ENCODE results near the gene CEP19.

CEP19 gene

GRCh38 chr3:196706731-196707130 is 5.3 kb downstream of the CEP19 start:
- no CpG with 5 or more reads among the region's 4 CpGs for WGBS (ENCODE audit: extremely low coverage, insufficient coverage, insufficient read length)
- Histone ChIP-seq H2BK120ac (ENCODE audit: insufficient read depth, low read length, poor library complexity) (no peak overlapping the region), H3K27me3 (ENCODE audit: insufficient read depth, low read length) (no peaks in the 10 kb centered on the region), H3K4me1 (ENCODE audit: control insufficient read depth in 1 of 2, insufficient read depth in 2 of 2, low read length in 2 of 2) (peaks cover 0 to 4% of the 10 kb centered on the region in 2 experiments), H2AFZ (ENCODE audit: insufficient read depth, low read length, poor library complexity) (no peak overlapping the region), H3K9me3 (ENCODE audit: insufficient read depth, low read depth, low read length) (no peaks in the 10 kb centered on the region), H3K4me2 (ENCODE audit: low read length) (no peak overlapping the region), H3K79me1 (ENCODE audit: low read length) (no peaks in the 10 kb centered on the region), H2AK5ac (ENCODE audit: low read length) (no peak overlapping the region), H3K4me3 (ENCODE audit: low read depth, low read length) (no peak overlapping the region), H2BK5ac (ENCODE audit: low read depth, low read length, poor library complexity) (no peak overlapping the region), H3K9ac (ENCODE audit: low read length) (no peak overlapping the region), H3K36me3 (ENCODE audit: control insufficient read depth in 1 of 2, insufficient read depth in 2 of 2, low read length in 2 of 2) (no peaks in the 10 kb centered on the region), H2BK12ac (ENCODE audit: low read length) (no peak overlapping the region), H4K91ac (ENCODE audit: low read depth, low read length) (no peak overlapping the region), H3K27ac (ENCODE audit: low read depth, low read length) (no peak overlapping the region), H4K12ac (ENCODE audit: low read depth, low read length) (no peak overlapping the region), H3K14ac (ENCODE audit: low read length) (no peak overlapping the region), H3K79me2 (ENCODE audit: control insufficient read depth, insufficient read depth, low read length, poor library complexity) (no peaks in the 10 kb centered on the region), H3K4ac (ENCODE audit: low read depth, low read length) (no peak overlapping the region), H3K18ac (ENCODE audit: low read length) (no peak overlapping the region), H4K8ac (ENCODE audit: low read depth, low read length) (no peak overlapping the region), H3K23ac (ENCODE audit: low read length) (no peak overlapping the region)
- DNase-seq, result no peak

DNA sequence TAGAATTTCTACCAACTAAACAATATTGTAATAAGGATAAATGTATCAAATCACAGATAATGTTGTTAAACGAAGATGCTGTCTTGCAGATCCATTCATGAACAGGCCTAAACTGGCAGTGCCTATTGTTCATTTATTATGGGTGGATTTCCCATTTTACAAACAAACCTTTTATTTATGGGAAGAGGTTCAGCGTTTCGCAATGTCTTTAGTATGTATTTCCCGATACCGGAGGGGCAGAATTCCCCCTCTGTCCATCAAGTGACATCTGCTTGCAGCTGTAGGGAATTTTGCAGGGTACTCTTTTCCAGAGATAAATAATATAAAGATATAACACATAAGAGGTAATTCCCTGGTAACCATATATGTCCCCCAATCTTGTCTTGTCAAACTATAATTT is 5.7 kb downstream of the CEP19 start:
- Histone ChIP-seq H3K79me1 (ENCODE audit: low read length) (no peaks in the 10 kb centered on the region), H3K4me3 (ENCODE audit: low read depth, low read length) (no peak overlapping the region), H4K8ac (ENCODE audit: low read depth, low read length) (no peak overlapping the region), H2AK5ac (ENCODE audit: low read length) (no peak overlapping the region), H2BK5ac (ENCODE audit: low read depth, low read length, poor library complexity) (no peak overlapping the region), H2BK120ac (ENCODE audit: insufficient read depth, low read length, poor library complexity) (no peak overlapping the region), H3K4me2 (ENCODE audit: low read length) (no peak overlapping the region), H4K91ac (ENCODE audit: low read depth, low read length) (no peak overlapping the region), H3K9ac (ENCODE audit: low read length) (no peak overlapping the region), H3K27ac (ENCODE audit: low read depth, low read length) (no peak overlapping the region), H3K9me3 (ENCODE audit: insufficient read depth, low read depth, low read length) (no peaks in the 10 kb centered on the region), H2AFZ (ENCODE audit: insufficient read depth, low read length, poor library complexity) (no peak overlapping the region), H3K4ac (ENCODE audit: low read depth, low read length) (no peak overlapping the region), H3K14ac (ENCODE audit: low read length) (no peak overlapping the region), H3K27me3 (ENCODE audit: insufficient read depth, low read length) (no peaks in the 10 kb centered on the region), H3K18ac (ENCODE audit: low read length) (no peak overlapping the region), H3K4me1 (ENCODE audit: control insufficient read depth in 1 of 2, insufficient read depth in 2 of 2, low read length in 2 of 2) (peaks cover 0 to under 1% of the 10 kb centered on the region in 2 experiments), H3K79me2 (ENCODE audit: control insufficient read depth, insufficient read depth, low read length, poor library complexity) (no peaks in the 10 kb centered on the region), H3K36me3 (ENCODE audit: control insufficient read depth in 1 of 2, insufficient read depth in 2 of 2, low read length in 2 of 2) (no peaks in the 10 kb centered on the region), H2BK12ac (ENCODE audit: low read length) (no peak overlapping the region), H4K12ac (ENCODE audit: low read depth, low read length) (no peak overlapping the region), H3K23ac (ENCODE audit: low read length) (no peak overlapping the region)
- no peak for DNase-seq
- no CpG with 5 or more reads among the region's 5 CpGs for WGBS (ENCODE audit: extremely low coverage, insufficient coverage, insufficient read length)

DNA sequence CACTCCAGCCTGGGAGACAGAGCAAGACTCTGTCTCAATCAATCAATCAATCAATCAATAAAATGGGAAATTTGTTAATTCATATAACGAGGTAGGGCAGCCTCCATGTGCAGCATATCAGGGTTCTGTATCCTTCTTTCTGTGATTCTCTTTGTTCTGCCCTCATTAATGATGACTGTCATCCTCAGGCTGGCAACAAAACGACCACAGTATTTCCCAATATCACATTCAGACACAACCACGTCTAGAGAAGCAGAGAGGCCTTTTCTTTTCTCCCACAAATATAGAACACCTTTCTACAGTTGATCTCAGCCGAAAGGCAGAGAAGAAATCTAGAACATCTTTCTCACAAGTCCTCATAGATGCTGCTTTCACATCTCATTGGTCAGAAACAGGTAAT is 11.2 kb downstream of the CEP19 start:
- no peaks in the 10 kb centered on the region for H3K79me2 ChIP-seq (ENCODE audit: control insufficient read depth, insufficient read depth, low read length, poor library complexity)
- H3K4me2 ChIP-seq (ENCODE audit: low read length), result no peak overlapping the region
- H3K23ac ChIP-seq (ENCODE audit: low read length), result no peak overlapping the region
- no peaks in the 10 kb centered on the region for H3K9me3 ChIP-seq (ENCODE audit: insufficient read depth, low read depth, low read length)
- no peaks in the 10 kb centered on the region for H3K79me1 ChIP-seq (ENCODE audit: low read length)
- no peak overlapping the region for H3K14ac ChIP-seq (ENCODE audit: low read length)
- no peak overlapping the region for H3K4ac ChIP-seq (ENCODE audit: low read depth, low read length)
- no peak overlapping the region for H3K27ac ChIP-seq (ENCODE audit: low read depth, low read length)
- H2AFZ ChIP-seq (ENCODE audit: insufficient read depth, low read length, poor library complexity), result no peak overlapping the region
- H4K91ac ChIP-seq (ENCODE audit: low read depth, low read length), result no peak overlapping the region
- H4K8ac ChIP-seq (ENCODE audit: low read depth, low read length), result no peak overlapping the region
- no peak overlapping the region for H3K4me3 ChIP-seq (ENCODE audit: low read depth, low read length)
- no peak for DNase-seq
- no peaks in the 10 kb centered on the region for H3K36me3 ChIP-seq (ENCODE audit: control insufficient read depth in 1 of 2, insufficient read depth in 2 of 2, low read length in 2 of 2)
- no peak overlapping the region for H2AK5ac ChIP-seq (ENCODE audit: low read length)
- no CpG with 5 or more reads among the region's 4 CpGs for WGBS (ENCODE audit: extremely low coverage, insufficient coverage, insufficient read length)
- H4K12ac ChIP-seq (ENCODE audit: low read depth, low read length), result no peak overlapping the region
- H2BK120ac ChIP-seq (ENCODE audit: insufficient read depth, low read length, poor library complexity), result no peak overlapping the region
- no peak overlapping the region for H2BK5ac ChIP-seq (ENCODE audit: low read depth, low read length, poor library complexity)
- no peak overlapping the region for H2BK12ac ChIP-seq (ENCODE audit: low read length)
- no peak overlapping the region for H3K18ac ChIP-seq (ENCODE audit: low read length)
- no peak overlapping the region for H3K9ac ChIP-seq (ENCODE audit: low read length)
- peaks cover 0 to 1% of the 10 kb centered on the region in 2 experiments for H3K4me1 ChIP-seq (ENCODE audit: control insufficient read depth in 1 of 2, insufficient read depth in 2 of 2, low read length in 2 of 2)
- no peaks in the 10 kb centered on the region for H3K27me3 ChIP-seq (ENCODE audit: insufficient read depth, low read length)

DNA sequence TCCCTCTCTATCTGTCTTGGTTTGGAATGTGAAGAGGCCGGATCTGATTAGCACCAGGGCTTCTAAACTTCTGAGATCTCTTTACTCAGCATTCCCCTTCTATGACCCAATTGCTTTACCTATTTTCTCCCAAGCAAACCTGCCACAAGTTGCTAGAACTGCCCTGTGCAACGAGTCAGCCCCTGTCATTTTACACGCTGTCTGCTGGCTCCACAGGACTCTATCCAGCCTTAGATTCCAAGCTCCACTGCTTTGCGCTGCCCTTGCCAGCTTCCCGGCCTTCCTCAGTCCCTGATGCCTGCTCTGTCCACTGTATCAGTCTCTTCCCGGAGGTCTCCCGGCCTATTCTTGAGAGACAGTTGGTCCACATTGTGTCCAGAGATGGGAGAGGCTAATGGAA is 12.3 kb downstream of the CEP19 start:
- H2BK5ac ChIP-seq (ENCODE audit: low read depth, low read length, poor library complexity), result no peak overlapping the region
- H2BK12ac ChIP-seq (ENCODE audit: low read length), result no peak overlapping the region
- H2AK5ac ChIP-seq (ENCODE audit: low read length), result no peak overlapping the region
- no peak overlapping the region for H4K8ac ChIP-seq (ENCODE audit: low read depth, low read length)
- no peaks in the 10 kb centered on the region for H3K79me1 ChIP-seq (ENCODE audit: low read length)
- H3K9ac ChIP-seq (ENCODE audit: low read length), result no peak overlapping the region
- no peaks in the 10 kb centered on the region for H3K27me3 ChIP-seq (ENCODE audit: insufficient read depth, low read length)
- WGBS (ENCODE audit: extremely low coverage, insufficient coverage, insufficient read length), result no CpG with 5 or more reads among the region's 7 CpGs
- no peak overlapping the region for H3K27ac ChIP-seq (ENCODE audit: low read depth, low read length)
- H3K4me2 ChIP-seq (ENCODE audit: low read length), result no peak overlapping the region
- peaks cover 0 to 1% of the 10 kb centered on the region in 2 experiments for H3K4me1 ChIP-seq (ENCODE audit: control insufficient read depth in 1 of 2, insufficient read depth in 2 of 2, low read length in 2 of 2)
- no peak overlapping the region for H4K12ac ChIP-seq (ENCODE audit: low read depth, low read length)
- no peak overlapping the region for H3K14ac ChIP-seq (ENCODE audit: low read length)
- H2BK120ac ChIP-seq (ENCODE audit: insufficient read depth, low read length, poor library complexity), result no peak overlapping the region
- H3K9me3 ChIP-seq (ENCODE audit: insufficient read depth, low read depth, low read length), result peaks cover 6% of the 10 kb centered on the region
- no peak overlapping the region for H2AFZ ChIP-seq (ENCODE audit: insufficient read depth, low read length, poor library complexity)
- H3K4ac ChIP-seq (ENCODE audit: low read depth, low read length), result no peak overlapping the region
- no peak overlapping the region for H4K91ac ChIP-seq (ENCODE audit: low read depth, low read length)
- H3K4me3 ChIP-seq (ENCODE audit: low read depth, low read length), result no peak overlapping the region
- no peaks in the 10 kb centered on the region for H3K36me3 ChIP-seq (ENCODE audit: control insufficient read depth in 1 of 2, insufficient read depth in 2 of 2, low read length in 2 of 2)
- no peak overlapping the region for H3K23ac ChIP-seq (ENCODE audit: low read length)
- H3K18ac ChIP-seq (ENCODE audit: low read length), result no peak overlapping the region
- no peak for DNase-seq
- no peaks in the 10 kb centered on the region for H3K79me2 ChIP-seq (ENCODE audit: control insufficient read depth, insufficient read depth, low read length, poor library complexity)

Data from trophoblast cell (in vitro differentiated cells and primary cell).